GM12874 (cell line): ENCODE measurements around the gene ARL3.

ENCODE experiments used
- CTCF ChIP-seq: IDR thresholded peaks from 2 replicates; pipeline ENCODE4 v1.5.1; 2011; ENCODE audit warnings: low read depth, mild to moderate bottlenecking, control low read depth, low read length, moderate library complexity; ENCODE audit not compliant: insufficient read depth

The ARL3 gene

GRCh38 chr10:102691285-102692066, 22.7 kb downstream of the ARL3 start:
- no peak for TF ChIP-seq CTCF

GRCh38 chr10:102683736-102684135, 30.5 kb downstream of the ARL3 start:
- TF ChIP-seq CTCF, result no peak

- no peak for TF ChIP-seq CTCF
These were observed 31.2 kb downstream of the ARL3 start for GRCh38 chr10:102682981-102683380.

- TF ChIP-seq CTCF, result no peak
These were observed 31.8 kb downstream of the ARL3 start for GRCh38 chr10:102682416-102682815.

GRCh38 chr10:102681696-102682095, 32.5 kb downstream of the ARL3 start:
- TF ChIP-seq CTCF, result no peak

GRCh38 chr10:102679596-102679995, 34.6 kb downstream of the ARL3 start:
- no peak for TF ChIP-seq CTCF

GRCh38 chr10:102678842-102679289, 35.3 kb downstream of the ARL3 start:
- TF ChIP-seq CTCF, result peak; percentile 81
